KMS-11 (cell line): Measurements from ENCODE around the gene CADPS2.
"Not testable (repeated sequence)": the region's sequence is repeated elsewhere in the genome, so short reads cannot be mapped to it uniquely, and the experiment has no call there.

ENCODE experiments used
- H2AFZ ChIP-seq: fragments of 200-600 bp; sonication (generic); 2 replicates; pipeline ENCODE4 v1.6.1; 2016; ENCODE audit warnings: antibody characterized with exemption, mixed run types, low read depth
- H3K27ac ChIP-seq: fragments of 200-600 bp; sonication (generic); 2 replicates; pipeline ENCODE4 v1.6.1; 2016; ENCODE audit warnings: mild to moderate bottlenecking, mixed run types
- H3K27me3 ChIP-seq: fragments of 200-600 bp; sonication (generic); 2 replicates; pipeline ENCODE4 v1.6.1; 2017; ENCODE audit warnings: mild to moderate bottlenecking, low read depth, mixed run types, moderate library complexity; ENCODE audit not compliant: insufficient read depth
- H3K36me3 ChIP-seq: fragments of 200-600 bp; sonication (generic); 2 replicates; pipeline ENCODE4 v1.6.1; 2017; ENCODE audit warnings: mild to moderate bottlenecking, mixed run types; ENCODE audit not compliant: insufficient read depth
- H3K4me1 ChIP-seq: fragments of 200-600 bp; sonication (generic); 2 replicates; pipeline ENCODE4 v1.6.1; 2016; ENCODE audit warnings: mild to moderate bottlenecking, low read depth, mixed run types; ENCODE audit not compliant: poor library complexity, severe bottlenecking
- H3K4me2 ChIP-seq: fragments of 200-600 bp; sonication (generic); 2 replicates; pipeline ENCODE4 v1.7.0; 2016; ENCODE audit warnings: mild to moderate bottlenecking, mixed run types
- H3K4me3 ChIP-seq: fragments of 200-600 bp; sonication (generic); IDR thresholded peaks from 2 replicates; pipeline ENCODE4 v1.6.1; 2017; ENCODE audit warnings: low read depth, low read length, mixed read lengths; ENCODE audit not compliant: insufficient read depth
- H3K79me2 ChIP-seq: fragments of 200-600 bp; sonication (generic); 2 replicates; pipeline ENCODE4 v1.6.1; 2016; ENCODE audit warnings: low read depth, mixed run types; ENCODE audit not compliant: insufficient read depth
- H3K9ac ChIP-seq: fragments of 200-600 bp; sonication (generic); 2 replicates; pipeline ENCODE4 v1.6.1; 2016; ENCODE audit warnings: mild to moderate bottlenecking, mixed run types
- H4K20me1 ChIP-seq: fragments of 200-600 bp; sonication (generic); 2 replicates; pipeline ENCODE4 v1.6.1; 2016; ENCODE audit warnings: mild to moderate bottlenecking, mixed run types; ENCODE audit not compliant: insufficient read depth
- TF ChIP-seq, protein P1 (sequence below): fragments of 200-600 bp; sonication (generic); conservative IDR thresholded peaks from 2 replicates; pipeline ENCODE4 v1.6.1; 2017; ENCODE audit warnings: low read depth, mild to moderate bottlenecking, antibody characterized with exemption, low read length, moderate library complexity, mixed read lengths

CADPS2 gene

DNA sequence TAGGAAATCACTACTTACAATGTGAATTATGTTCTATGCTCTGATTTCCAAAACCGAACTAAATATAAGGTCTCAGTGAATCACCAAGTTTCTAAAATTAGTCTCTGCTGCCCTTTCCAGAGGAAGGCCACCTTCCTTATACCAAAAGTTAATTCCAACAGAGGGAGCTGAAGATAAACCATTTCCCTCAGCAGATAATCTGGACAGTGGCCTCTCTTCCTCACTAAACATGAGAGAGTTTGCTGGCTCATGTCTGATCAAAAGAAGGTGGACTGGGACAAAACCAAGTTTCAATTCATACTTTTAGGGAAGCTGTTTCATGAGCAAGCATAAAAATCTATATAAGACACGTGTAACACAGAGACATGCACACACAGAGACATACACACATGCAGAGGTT lies 588.1 kb downstream of the CADPS2 start:
- Histone ChIP-seq H2AFZ (no peak overlapping the region), H3K27ac (no peak overlapping the region), H4K20me1 (no peaks in the 10 kb centered on the region), H3K9ac (no peak overlapping the region), H3K36me3 (no peaks in the 10 kb centered on the region), H3K27me3 (no peaks in the 10 kb centered on the region), H3K79me2 (no peaks in the 10 kb centered on the region), H3K4me3 (no peak overlapping the region), H3K4me2 (no peak overlapping the region), H3K4me1 (peaks cover 9% of the 10 kb centered on the region)
- TF ChIP-seq, protein P1, sequence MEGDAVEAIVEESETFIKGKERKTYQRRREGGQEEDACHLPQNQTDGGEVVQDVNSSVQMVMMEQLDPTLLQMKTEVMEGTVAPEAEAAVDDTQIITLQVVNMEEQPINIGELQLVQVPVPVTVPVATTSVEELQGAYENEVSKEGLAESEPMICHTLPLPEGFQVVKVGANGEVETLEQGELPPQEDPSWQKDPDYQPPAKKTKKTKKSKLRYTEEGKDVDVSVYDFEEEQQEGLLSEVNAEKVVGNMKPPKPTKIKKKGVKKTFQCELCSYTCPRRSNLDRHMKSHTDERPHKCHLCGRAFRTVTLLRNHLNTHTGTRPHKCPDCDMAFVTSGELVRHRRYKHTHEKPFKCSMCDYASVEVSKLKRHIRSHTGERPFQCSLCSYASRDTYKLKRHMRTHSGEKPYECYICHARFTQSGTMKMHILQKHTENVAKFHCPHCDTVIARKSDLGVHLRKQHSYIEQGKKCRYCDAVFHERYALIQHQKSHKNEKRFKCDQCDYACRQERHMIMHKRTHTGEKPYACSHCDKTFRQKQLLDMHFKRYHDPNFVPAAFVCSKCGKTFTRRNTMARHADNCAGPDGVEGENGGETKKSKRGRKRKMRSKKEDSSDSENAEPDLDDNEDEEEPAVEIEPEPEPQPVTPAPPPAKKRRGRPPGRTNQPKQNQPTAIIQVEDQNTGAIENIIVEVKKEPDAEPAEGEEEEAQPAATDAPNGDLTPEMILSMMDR, result no peak

DNA sequence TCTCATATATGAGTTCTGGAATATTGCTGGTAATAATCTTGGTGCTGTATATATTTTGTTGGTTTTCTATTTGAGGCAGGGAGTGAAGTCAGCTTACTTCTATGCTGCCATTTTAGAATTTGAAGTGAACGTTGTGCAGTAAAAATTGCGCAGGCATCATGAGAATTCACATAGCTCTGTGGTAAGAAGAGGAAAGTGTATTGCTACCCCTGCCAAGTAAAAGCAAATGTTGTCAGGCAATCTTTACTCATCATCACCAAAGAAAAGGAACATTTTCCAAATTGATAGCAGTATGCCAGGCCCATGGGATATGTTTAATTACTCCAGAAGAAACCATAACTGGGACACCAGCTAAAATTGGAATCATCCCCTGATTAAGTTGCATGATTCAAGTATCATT lies 595.1 kb downstream of the CADPS2 start:
- TF ChIP-seq, protein P1, result no peak

DNA sequence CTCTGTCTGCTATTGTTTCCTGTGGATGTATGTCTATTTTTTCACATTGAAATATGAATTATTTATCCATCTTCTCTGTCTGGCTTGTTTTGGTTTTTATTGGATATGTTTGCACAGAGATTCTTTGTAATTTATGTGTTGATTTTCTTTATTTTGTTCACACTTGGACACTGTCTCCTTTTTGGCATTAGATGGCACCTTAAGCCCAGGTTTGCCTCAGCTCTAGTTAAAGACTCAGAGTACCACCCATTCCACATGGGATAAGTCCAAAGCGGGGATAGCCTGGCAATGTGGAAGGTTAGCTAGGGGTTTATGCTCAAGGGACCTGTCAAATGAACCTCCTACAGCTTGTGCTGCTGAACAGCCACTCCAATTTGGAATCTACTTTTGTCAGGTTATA lies 595.8 kb downstream of the CADPS2 start:
- H3K4me1 ChIP-seq, result peaks cover 5% of the 10 kb centered on the region
- H3K27ac ChIP-seq, result no peak overlapping the region
- H4K20me1 ChIP-seq, result no peaks in the 10 kb centered on the region
- no peaks in the 10 kb centered on the region for H3K36me3 ChIP-seq
- no peaks in the 10 kb centered on the region for H3K27me3 ChIP-seq
- no peak overlapping the region for H3K9ac ChIP-seq
- no peak overlapping the region for H2AFZ ChIP-seq
- TF ChIP-seq, protein P1, result no peak; the same call in 1 of the 2 replicates
- no peak overlapping the region for H3K4me2 ChIP-seq
- H3K4me3 ChIP-seq, result no peak overlapping the region
- no peaks in the 10 kb centered on the region for H3K79me2 ChIP-seq

More for the DNA sequence above, 595.1 kb downstream of the CADPS2 start:
- Histone ChIP-seq H3K27ac (no peak overlapping the region), H3K4me3 (no peak overlapping the region), H3K36me3 (no peaks in the 10 kb centered on the region), H3K4me2 (no peak overlapping the region), H3K79me2 (no peaks in the 10 kb centered on the region), H2AFZ (no peak overlapping the region), H3K4me1 (peaks cover 9% of the 10 kb centered on the region), H3K27me3 (no peaks in the 10 kb centered on the region), H3K9ac (no peak overlapping the region), H4K20me1 (no peaks in the 10 kb centered on the region)

DNA sequence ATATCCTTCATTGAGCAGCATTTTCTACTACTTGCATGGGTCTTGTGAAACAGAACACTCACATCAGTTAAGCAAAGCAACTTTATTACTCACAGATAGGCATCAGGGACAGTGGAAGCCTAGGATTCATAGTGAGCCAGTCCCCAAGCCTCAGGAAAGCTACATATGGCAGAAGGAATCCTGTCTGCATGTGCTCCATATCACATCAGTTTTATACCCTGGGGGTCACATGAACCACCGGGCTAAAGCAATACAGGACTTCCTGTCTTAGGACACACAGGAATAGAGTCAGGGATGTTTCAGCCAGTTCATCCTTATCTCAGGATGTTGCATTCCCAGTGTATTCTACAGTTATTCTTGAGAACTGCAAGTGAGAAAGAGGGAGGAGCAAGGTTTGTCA lies 596.8 kb downstream of the CADPS2 start:
- Histone ChIP-seq H3K4me2 (no peak overlapping the region), H4K20me1 (no peaks in the 10 kb centered on the region), H2AFZ (no peak overlapping the region), H3K79me2 (no peaks in the 10 kb centered on the region), H3K36me3 (no peaks in the 10 kb centered on the region), H3K4me1 (no peaks in the 10 kb centered on the region), H3K4me3 (no peak overlapping the region), H3K9ac (no peak overlapping the region), H3K27me3 (no peaks in the 10 kb centered on the region), H3K27ac (no peak overlapping the region)
- TF ChIP-seq, protein P1, result no peak

DNA sequence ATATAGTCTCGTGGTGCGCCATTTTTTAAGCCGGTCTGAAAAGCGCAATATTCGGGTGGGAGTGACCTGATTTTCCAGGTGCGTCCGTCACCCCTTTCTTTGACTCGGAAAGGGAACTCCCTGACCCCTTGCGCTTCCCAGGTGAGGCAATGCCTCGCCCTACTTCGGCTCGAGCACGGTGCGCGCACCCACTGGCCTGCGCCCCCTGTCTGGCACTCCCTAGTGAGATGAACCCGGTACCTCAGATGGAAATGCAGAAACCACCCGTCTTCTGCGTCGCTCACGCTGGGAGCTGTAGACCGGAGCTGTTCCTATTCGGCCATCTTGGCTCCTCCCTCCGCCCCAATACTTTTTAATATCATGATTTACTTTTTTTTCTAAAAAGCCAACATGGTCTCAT lies 601.7 kb downstream of the CADPS2 start:
- not testable (repeated sequence) for H2AFZ ChIP-seq, H3K4me3 ChIP-seq, H3K36me3 ChIP-seq, H3K27ac ChIP-seq, H3K27me3 ChIP-seq, H4K20me1 ChIP-seq, H3K4me1 ChIP-seq, H3K9ac ChIP-seq, H3K4me2 ChIP-seq, H3K79me2 ChIP-seq
